ENCODE results near the gene CCL28.
"Not testable (repeated sequence)": the region's sequence is repeated elsewhere in the genome, so short reads cannot be mapped to it uniquely, and the experiment has no call there.

CCL28 gene

GRCh38 chr5:43371821-43372220 lies 40.4 kb downstream of the CCL28 start:
- no peak for TF ChIP-seq CTCF (conservative IDR thresholded peaks at IDR 0.05)
- no peak overlapping the region for H3K27ac ChIP-seq

GRCh38 chr5:43370352-43370751 lies 41.8 kb downstream of the CCL28 start:
- no peak for TF ChIP-seq CTCF (conservative IDR thresholded peaks at IDR 0.05)
- no peak overlapping the region for H3K27ac ChIP-seq

DNA sequence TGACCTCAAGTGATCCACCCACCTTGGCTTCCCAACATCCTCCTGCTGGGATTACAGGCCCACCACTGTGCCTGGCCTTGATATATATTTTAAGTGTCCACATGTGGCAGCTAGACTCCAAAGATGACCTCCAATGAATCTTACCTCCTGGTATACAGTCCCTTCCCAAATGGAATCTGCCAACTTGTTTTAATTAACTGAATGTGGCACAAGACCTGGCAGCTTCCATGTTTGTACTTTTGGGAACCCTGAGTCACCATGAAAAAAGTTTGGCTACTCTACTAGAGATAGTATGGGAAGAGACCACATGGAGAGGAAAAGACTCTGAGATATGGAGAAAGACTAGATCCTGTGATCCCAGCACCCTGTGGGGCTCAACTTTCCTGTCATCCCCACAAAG lies 42.5 kb downstream of the CCL28 start:
- no peak overlapping the region for H3K27ac ChIP-seq
- no peak for TF ChIP-seq CTCF (conservative IDR thresholded peaks at IDR 0.05)

- H3K27ac ChIP-seq, result no peak overlapping the region
- no peak for TF ChIP-seq CTCF (conservative IDR thresholded peaks at IDR 0.05)
These were observed 44.1 kb downstream of the CCL28 start for GRCh38 chr5:43367909-43368669.

DNA sequence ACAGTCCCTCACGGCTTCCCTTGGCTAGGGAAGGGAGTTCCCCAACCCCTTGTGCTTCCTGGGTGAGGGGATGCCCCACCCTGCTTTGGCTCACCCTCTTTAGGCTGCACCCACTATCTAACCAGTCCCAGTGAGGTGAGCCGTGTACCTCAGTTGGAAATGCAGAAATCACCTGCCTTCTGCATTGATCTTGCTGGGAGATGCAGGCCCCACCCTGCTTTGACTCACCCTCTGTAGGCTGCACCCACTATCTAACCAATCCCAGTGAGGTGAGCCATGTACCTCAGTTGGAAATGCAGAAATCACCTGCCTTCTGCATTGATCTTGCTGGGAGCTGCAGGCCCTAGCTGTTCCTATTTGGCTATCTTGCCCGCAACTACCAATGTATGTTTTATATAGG lies 44.7 kb downstream of the CCL28 start:
- TF ChIP-seq CTCF (conservative IDR thresholded peaks at IDR 0.05), result no peak
- no peak overlapping the region for H3K27ac ChIP-seq

DNA sequence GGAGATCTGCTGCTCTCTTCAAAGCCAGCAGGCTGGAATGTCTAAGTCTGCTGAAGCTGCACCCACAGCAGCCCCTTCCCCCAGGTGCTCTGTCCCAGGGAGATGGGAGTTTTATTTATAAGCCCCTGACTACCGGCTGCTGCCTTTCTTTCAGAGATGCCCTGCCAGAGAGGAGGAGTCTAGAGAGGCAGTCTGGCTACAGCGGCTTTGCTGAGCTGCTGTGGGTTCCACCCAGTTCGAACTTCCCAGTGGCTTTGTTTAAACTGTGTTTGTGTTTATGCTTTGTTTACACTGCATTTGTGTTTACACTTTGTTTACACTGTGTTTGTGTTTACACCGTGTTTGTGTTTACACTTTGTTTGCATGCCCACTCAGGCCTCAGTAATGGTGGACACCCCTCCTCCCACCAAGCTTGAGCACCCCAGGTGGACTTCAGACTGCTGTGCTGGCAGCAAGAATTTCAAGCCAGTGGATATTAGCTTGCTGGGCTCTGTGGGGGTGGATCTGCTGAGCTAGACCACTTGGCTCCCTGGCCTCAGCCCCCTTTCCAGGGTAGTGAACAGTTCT lies 45.4 kb downstream of the CCL28 start:
- not testable (repeated sequence) for H3K27ac ChIP-seq

DNA sequence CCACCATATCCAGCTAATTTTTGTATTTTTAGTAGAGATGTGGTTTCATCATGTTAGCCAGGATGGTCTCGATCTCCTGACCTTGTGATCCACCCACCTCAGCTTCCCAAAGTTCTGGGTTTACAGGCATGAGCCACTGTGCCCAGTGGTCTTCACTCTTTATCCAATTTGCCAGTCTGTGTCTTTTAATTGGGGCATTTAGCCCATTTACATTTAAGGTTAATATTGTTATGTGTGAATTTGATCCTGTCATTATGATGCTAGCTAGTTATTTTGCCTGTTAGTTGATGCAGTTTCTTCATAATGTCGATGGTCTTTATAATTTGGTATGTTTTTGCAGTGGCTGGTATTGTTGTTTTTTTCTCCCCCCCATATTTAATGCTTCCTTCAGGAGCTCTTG lies 47.0 kb downstream of the CCL28 start:
- H3K27ac ChIP-seq, result not testable (repeated sequence)

DNA sequence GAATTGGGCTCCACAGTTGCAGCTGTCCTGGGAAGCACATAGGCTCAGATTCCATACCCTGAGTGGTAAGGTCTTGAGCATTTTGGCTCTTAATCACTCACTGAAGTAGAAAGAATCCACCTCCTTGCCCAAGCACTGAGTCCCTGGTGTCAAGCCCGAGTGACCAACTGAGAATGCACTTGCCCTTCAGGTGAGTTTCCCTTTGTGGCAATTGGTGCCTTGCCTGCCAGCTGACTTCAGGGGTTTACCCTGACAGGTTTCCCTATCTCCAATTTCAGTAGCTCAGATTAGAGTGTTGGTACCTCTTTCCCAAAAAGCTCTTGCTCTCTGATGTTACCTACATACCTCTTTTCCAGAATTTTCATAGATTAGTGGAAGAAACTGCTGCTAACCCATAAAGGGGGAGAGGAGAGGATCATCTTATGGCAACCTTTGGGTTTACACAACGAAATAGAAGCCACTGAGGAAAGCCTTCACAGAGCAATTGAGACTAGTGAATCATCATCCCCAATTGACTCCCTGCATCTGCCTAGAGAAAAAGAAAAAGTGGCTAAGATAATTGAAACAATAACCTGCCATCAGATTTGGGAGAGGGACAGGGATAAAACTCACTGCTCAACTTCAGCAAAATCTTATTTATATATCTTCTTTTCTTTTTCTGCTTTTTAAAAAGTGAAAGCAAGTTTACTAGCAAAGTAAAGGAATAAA lies 48.6 kb downstream of the CCL28 start:
- no peak overlapping the region for H3K27ac ChIP-seq
- TF ChIP-seq CTCF (conservative IDR thresholded peaks at IDR 0.05), result no peak

Data from VCaP (cell line).